Keratinocyte (primary cell): ENCODE results near the gene URB2. TPM values are rescaled to one million over a fixed set of nuclear protein-coding genes. Genes with fewer than 3 reads are reported as not detected.

Experiments used
- DNase-seq: peaks from one replicate; pipeline ENCODE4 v3.0.0-alpha.2; 2011; ENCODE audit warnings: low read depth, missing footprints, low spot score
- FAIRE-seq: peaks from 2 replicates; lab custom pipeline; 2011; peaks lifted over from hg19 to GRCh38; lab: Jason Lieb, UNC
- H2AFZ ChIP-seq: 2 replicates; pipeline ENCODE4 v1.6.0; 2012; ENCODE audit warnings: low read length, control low read depth, inconsistent platforms; ENCODE audit not compliant: control insufficient read depth
- H3K27ac ChIP-seq: 2 replicates; pipeline ENCODE4 v1.5.1; 2011; ENCODE audit warnings: low read length; ENCODE audit not compliant: control insufficient read depth, insufficient read depth
- H3K27me3 ChIP-seq: 3 replicates; pipeline ENCODE4 v1.6.0; 2011; ENCODE audit warnings: low read length; ENCODE audit not compliant: control insufficient read depth, insufficient read depth; ENCODE audit errors: extremely low read depth
- H3K36me3 ChIP-seq, 2 experiments: 2 replicates in 1 of 2; 3 replicates in 1 of 2; pipeline ENCODE4 v1.5.1; 2011; ENCODE audit warnings: low read length in 2 of 2, mild to moderate bottlenecking in 1 of 2; ENCODE audit not compliant: control insufficient read depth in 2 of 2, insufficient read depth in 2 of 2; ENCODE audit errors: extremely low read depth in 1 of 2
- H3K4me1 ChIP-seq: 3 replicates; pipeline ENCODE4 v1.5.1; 2011; ENCODE audit warnings: low read length; ENCODE audit not compliant: control insufficient read depth, insufficient read depth; ENCODE audit errors: extremely low read depth
- H3K4me2 ChIP-seq: 3 replicates; pipeline ENCODE4 v1.6.0; 2011; ENCODE audit warnings: low read depth, low read length; ENCODE audit not compliant: control insufficient read depth, insufficient read depth; ENCODE audit errors: extremely low read depth
- H3K4me3 ChIP-seq, 3 experiments: fragments of 200-600 bp in 1 of 3; sonication (generic) in 1 of 3; 2 replicates in 2 of 3; 3 replicates in 1 of 3; pipeline ENCODE4 v1.5.1; 2011 to 2016; ENCODE audit warnings: low read length in 3 of 3, mild to moderate bottlenecking in 3 of 3, control low read depth in 2 of 3, inconsistent platforms in 1 of 3, low read depth in 1 of 3, mixed read lengths in 1 of 3, mixed run types in 1 of 3, moderate library complexity in 1 of 3; ENCODE audit not compliant: control insufficient read depth in 2 of 3, insufficient read depth in 2 of 3; ENCODE audit errors: extremely low read depth in 1 of 3
- H3K79me2 ChIP-seq: 2 replicates; pipeline ENCODE4 v1.6.0; 2012; ENCODE audit warnings: low read length; ENCODE audit not compliant: control insufficient read depth, insufficient read depth
- H3K9ac ChIP-seq: 3 replicates; pipeline ENCODE4 v1.6.0; 2011; ENCODE audit warnings: low read length; ENCODE audit not compliant: control insufficient read depth, insufficient read depth; ENCODE audit errors: extremely low read depth
- H3K9me1 ChIP-seq: 3 replicates; pipeline ENCODE4 v1.6.0; 2011; ENCODE audit warnings: low read length; ENCODE audit not compliant: control insufficient read depth, insufficient read depth; ENCODE audit errors: extremely low read depth
- H3K9me3 ChIP-seq: 2 replicates; pipeline ENCODE4 v1.5.1; 2012; ENCODE audit warnings: low read depth, low read length; ENCODE audit not compliant: control insufficient read depth
- H4K20me1 ChIP-seq: 3 replicates; pipeline ENCODE4 v1.6.0; 2011; ENCODE audit warnings: low read length; ENCODE audit not compliant: control insufficient read depth, insufficient read depth; ENCODE audit errors: extremely low read depth
- EZH2 ChIP-seq: IDR thresholded peaks from one replicate; pipeline ENCODE4 v1.6.1; 2012; ENCODE audit warnings: inconsistent platforms, mild to moderate bottlenecking, low read length, moderate library complexity
- dilution Hi-C: fragments of 300-500 bp; cut with MboI; formaldehyde crosslinking; loops from one replicate; pipeline ENCODE4 v1.7.0; 2020; ENCODE audit warnings: low sequenced_read_pairs; ENCODE audit not compliant: extremely low pct_ligation_motif_present
- polyA plus RNA-seq, 5 experiments: library from polyadenylated mRNA; depleted of rRNA in 3 of 5; stranded (reverse) in 3 of 5; stranded (forward) in 1 of 5; unstranded in 1 of 5; fragments of >200 nt; gene quantifications; 1 replicate in 1 of 5; 2 replicates in 3 of 5; 3 replicates in 1 of 5; pipeline versions ENCODE4 v1.2.1 to v1.2.3, GENCODE V29; 2011 to 2012; ENCODE audit warnings: missing spikeins in 2 of 5, low read depth in 1 of 5, low replicate concordance in 1 of 5
- TF ChIP-seq, protein P1 (sequence below), 3 experiments: IDR thresholded peaks in 1 of 3; conservative IDR thresholded peaks in 1 of 3; optimal IDR thresholded peaks in 1 of 3; 2 replicates in 2 of 3; 3 replicates in 1 of 3; pipeline versions ENCODE3 to v1.5.1; 2011; ENCODE audit warnings: low read length in 3 of 3, mild to moderate bottlenecking in 3 of 3, moderate library complexity in 2 of 3, control low read depth in 1 of 3, inconsistent platforms in 1 of 3; ENCODE audit not compliant: insufficient read depth in 2 of 3; ENCODE audit errors: extremely low read depth in 1 of 3

The URB2 gene
- polyA plus RNA-seq, 1 donor (not counting 4 experiments of a cell fraction or from before 2014, with no cell fraction given): 8.5 TPM

DNA sequence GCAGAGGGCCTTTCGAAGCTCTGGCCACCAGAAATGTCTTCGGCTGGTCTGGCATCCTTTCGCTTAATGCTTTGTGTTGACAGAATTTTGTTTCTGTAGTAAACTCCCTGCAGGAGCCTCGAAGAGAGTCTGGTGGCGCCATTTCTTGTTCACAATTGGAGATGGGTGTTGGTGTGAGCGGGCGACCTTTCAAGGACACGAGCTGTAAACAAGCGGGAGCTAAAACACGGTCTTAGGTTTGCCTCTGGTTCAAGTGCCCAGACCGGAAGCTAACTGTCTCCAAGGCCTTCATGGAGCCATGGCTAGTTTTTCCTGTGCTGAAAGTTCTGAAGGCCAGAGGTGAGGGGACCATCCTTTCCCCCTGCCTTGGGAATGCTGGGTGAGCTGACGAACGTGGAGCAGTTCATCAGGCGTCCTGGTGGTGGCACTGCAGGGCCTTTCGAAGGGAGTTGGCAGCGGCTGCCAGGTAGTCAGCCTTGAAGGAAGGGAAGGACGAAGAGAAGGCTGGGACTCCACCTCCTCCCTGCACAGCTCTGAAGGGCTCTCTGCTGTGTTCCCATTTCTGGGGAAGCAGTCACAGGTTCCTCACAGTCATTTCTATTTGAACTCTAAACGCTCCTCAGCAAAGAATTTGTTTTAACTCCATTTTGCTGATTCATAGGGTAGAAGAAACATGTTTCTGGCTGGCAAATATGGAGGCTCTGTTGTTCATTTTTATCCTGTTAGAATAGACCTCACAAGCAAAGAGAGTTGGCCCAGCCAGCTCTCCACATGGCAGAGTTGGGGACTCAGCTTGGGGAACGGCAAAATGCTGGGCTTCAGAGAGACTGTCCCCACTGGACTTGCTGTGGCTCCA lies 35.2 kb downstream of the URB2 start:
- H3K4me3 ChIP-seq: no peak overlapping the region
- H3K4me2 ChIP-seq: no peak overlapping the region
- peaks cover 2% of the 10 kb centered on the region for H4K20me1 ChIP-seq
- no peaks in the 10 kb centered on the region for H3K27me3 ChIP-seq
- no peak overlapping the region for H2AFZ ChIP-seq
- peaks cover 18% of the 10 kb centered on the region for H3K4me1 ChIP-seq
- peak; percentile 81 for FAIRE-seq
- H3K27ac ChIP-seq: no peak overlapping the region
- H3K9me1 ChIP-seq: no peaks in the 10 kb centered on the region
- dilution Hi-C loops: no loop called here
- H3K9me3 ChIP-seq: no peaks in the 10 kb centered on the region
- H3K79me2 ChIP-seq: no peaks in the 10 kb centered on the region
- TF ChIP-seq, protein P1, sequence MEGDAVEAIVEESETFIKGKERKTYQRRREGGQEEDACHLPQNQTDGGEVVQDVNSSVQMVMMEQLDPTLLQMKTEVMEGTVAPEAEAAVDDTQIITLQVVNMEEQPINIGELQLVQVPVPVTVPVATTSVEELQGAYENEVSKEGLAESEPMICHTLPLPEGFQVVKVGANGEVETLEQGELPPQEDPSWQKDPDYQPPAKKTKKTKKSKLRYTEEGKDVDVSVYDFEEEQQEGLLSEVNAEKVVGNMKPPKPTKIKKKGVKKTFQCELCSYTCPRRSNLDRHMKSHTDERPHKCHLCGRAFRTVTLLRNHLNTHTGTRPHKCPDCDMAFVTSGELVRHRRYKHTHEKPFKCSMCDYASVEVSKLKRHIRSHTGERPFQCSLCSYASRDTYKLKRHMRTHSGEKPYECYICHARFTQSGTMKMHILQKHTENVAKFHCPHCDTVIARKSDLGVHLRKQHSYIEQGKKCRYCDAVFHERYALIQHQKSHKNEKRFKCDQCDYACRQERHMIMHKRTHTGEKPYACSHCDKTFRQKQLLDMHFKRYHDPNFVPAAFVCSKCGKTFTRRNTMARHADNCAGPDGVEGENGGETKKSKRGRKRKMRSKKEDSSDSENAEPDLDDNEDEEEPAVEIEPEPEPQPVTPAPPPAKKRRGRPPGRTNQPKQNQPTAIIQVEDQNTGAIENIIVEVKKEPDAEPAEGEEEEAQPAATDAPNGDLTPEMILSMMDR (optimal IDR thresholded peaks at IDR 0.05 in 1 of 3, IDR thresholded peaks at IDR 0.05 in 1 of 3, conservative IDR thresholded peaks at IDR 0.05 in 1 of 3; ENCODE audit: extremely low read depth in 1 of 3, insufficient read depth in 2 of 3, low read length in 3 of 3): peak; percentile 92 to 95 (median 95)
- TF ChIP-seq EZH2: no peak
- peaks cover 6 to 31% of the 10 kb centered on the region in 2 experiments for H3K36me3 ChIP-seq
- H3K9ac ChIP-seq: no peak overlapping the region
- no peak for DNase-seq

- no peaks in the 10 kb centered on the region for H3K27me3 ChIP-seq
- DNase-seq (no peak), FAIRE-seq (no peak)
- H3K9me3 ChIP-seq: no peaks in the 10 kb centered on the region
- dilution Hi-C loops: no loop called here
- TF ChIP-seq EZH2: no peak
- TF ChIP-seq, protein P1 (optimal IDR thresholded peaks at IDR 0.05 in 1 of 3, IDR thresholded peaks at IDR 0.05 in 1 of 3, conservative IDR thresholded peaks at IDR 0.05 in 1 of 3; ENCODE audit: extremely low read depth in 1 of 3, insufficient read depth in 2 of 3, low read length in 3 of 3): no peak
- H3K4me1 ChIP-seq: peaks cover 18% of the 10 kb centered on the region
- H3K27ac ChIP-seq: no peak overlapping the region
- no peak overlapping the region for H3K4me2 ChIP-seq
- peaks cover 4 to 31% of the 10 kb centered on the region in 2 experiments for H3K36me3 ChIP-seq
- H3K79me2 ChIP-seq: no peaks in the 10 kb centered on the region
- no peak overlapping the region for H2AFZ ChIP-seq
- peaks cover 2% of the 10 kb centered on the region for H4K20me1 ChIP-seq
- H3K9ac ChIP-seq: no peak overlapping the region
- H3K9me1 ChIP-seq: no peaks in the 10 kb centered on the region
- H3K4me3 ChIP-seq: no peak overlapping the region
These were observed 35.9 kb downstream of the URB2 start for GRCh38 chr1:229661897-229662296.
